NOMO-1 (cell line): ENCODE data around the gene COL2A1.

ENCODE experiments used
- DNase-seq, 2 experiments: peaks; one replicate each; lab custom pipeline; 2025; ENCODE audit not compliant: unreplicated experiment in 2 of 2; lab: John Stamatoyannopoulos, UW

The COL2A1 gene

DNA sequence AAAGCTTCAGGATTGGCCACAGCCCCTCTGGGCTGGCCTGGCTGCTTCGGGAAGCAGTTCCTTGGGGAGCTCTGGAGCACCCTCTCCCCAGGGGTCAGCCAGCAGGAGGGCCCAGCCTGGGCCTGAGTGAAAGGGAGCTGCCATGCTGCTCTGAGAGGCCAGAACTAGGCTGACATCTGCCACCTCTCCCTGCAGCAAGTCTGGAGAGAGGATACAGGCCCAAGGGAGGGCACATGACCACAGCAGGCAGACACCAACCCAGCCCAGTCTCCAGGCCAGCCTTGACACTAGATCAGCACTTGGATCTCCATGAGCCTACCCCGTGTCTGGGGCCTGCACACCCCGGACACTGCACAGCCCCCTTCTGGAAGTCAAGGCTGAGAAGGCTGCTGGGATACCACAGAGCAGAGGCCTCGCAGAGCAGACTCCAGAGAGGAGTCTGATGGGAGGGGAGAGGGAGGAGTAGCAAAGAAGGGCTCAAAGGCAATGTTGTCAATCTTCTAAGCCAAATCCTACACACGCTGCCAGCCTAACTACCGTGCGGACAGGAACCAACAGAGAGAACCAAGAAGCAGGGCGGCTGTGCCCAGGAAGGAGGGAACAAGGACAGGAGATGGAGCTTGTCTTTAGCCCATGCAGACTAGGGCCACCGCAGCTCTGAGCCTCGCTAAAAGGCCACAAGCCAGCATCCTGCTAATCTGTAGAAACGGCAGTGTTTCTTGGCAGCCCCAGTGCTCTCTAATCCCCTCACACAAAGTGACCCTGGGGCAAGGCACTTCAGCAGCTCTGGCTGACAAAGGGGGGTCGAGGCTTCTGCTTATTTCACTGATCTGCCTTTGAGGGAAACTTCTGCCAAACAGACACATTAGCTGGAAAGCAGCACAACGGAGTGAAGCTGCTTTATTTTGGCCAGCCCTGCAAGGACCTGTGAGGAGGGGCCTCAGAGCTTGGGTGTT is 12.9 kb downstream of the COL2A1 start:
- DNase-seq = no peak

DNA sequence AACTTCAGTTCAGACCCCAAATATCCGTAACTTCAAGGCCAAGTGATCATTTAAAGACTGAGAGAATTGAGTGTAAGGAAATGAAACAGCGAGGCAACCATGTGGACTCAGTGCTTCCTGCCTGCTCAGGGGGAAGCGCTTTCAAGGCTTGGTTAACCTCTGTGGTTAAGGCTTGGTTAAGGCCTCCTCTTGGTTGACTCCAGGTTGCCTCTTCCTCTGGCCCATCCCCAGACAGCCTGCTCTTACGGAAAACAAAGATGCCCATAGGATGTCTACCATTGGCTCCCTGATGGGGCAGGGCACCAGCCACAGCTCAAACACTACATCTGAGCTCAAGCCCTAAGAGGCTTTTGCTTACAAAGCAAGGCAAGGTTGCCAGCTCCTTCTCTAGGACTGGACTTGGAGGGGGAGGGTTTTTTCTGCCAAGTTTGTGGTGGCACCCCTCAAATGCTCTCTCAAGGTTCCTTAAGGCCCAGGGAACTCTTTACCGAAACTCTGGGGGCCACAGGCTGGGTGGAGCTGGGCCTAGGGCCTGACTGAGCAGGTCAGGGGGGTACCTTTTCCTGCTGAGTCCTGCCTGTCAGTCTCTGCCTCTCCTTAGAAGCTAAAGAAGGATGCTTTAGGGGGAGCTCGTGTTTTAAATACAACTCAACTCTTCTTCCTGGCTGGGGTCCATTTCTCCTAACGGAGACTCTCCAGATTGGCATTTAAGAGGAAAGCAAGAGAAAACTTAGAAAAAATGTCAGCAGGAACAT is 13.7 kb downstream of the COL2A1 start:
- DNase-seq = peak; percentile 62 to 89

DNA sequence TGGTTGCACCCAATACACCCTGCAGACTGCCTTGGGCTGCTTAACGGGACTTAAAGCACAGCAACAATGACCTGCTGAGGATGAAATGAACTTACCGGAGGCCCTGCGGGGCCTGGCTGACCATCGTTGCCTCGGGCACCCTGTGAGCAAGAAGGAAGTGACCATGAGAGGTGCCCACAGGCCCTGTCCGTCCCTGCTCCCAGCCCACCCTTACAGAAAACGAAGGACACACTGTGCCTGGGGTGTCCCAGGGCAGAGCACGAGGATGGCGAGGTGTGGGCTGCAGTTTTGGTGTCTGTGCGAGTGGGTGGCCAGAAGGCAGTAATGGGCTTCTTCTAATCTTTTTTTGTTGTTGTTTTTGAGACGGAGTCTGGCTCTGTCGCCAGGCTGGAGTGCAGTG is 14.6 kb downstream of the COL2A1 start:
- DNase-seq = no peak

DNA sequence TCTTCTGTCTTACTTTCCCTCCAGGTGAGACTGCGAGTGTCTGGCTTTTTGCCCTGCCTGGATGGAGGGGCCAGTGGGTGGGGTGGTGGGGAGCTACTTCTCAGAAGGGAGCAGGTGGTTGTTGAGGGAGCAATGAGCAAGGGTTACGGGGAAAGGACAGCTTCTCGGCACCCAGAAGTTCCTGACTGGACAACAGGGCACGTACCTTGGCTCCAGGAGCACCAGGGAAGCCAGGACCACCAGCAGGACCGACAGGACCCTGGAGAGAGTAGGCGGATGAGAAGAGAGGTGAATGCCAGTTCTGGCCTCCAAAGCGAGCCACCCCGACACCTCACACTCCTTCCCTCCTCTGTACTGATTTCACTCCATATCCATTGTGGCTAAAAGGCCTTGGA is 15.3 kb downstream of the COL2A1 start:
- DNase-seq = no peak

DNA sequence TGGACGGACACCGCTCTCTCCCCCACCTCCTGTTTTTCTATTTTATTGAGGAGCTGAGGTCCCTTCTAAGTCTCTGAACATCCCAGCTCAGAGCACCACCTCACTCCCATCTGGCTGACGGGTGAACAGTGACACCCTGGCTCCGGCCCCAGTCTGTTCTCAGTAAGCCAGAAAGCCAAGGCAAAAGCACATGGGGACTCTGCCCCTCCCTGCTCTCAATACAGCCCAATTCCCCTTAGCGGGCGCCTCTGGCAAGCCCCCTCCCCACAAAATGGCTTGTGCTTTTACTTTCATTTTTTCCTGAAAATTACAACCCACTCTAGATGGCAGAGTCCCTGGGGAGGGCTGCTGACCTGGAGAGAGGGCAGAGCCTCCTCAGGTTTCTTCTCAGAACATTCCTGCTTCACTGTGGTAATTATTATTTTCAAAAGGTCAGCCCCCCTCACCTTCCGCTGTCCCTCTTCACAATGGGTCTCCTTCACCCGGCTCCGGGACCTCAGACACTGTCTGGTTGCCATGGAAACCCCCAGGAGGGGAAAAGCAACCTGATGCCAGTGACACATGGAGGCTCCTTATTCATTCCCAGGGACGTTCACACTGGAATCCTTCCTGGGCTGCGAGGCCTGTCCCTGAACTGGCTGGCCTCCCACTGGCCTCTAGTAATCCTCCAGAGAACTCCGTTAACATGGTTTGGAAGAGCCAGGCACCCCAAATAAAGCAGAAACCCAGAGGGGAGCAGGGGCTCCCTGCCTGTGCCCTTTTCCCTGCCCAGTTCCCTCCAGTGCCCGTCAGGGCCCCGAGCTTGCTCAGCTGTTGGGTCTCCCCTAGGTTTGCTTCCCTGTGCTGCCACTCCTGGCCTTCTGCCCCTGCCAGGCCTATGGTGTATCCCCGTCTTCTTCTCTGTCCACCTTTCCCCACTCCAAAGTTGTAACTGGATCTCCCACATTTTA is 15.9 kb downstream of the COL2A1 start:
- DNase-seq = no peak

DNA sequence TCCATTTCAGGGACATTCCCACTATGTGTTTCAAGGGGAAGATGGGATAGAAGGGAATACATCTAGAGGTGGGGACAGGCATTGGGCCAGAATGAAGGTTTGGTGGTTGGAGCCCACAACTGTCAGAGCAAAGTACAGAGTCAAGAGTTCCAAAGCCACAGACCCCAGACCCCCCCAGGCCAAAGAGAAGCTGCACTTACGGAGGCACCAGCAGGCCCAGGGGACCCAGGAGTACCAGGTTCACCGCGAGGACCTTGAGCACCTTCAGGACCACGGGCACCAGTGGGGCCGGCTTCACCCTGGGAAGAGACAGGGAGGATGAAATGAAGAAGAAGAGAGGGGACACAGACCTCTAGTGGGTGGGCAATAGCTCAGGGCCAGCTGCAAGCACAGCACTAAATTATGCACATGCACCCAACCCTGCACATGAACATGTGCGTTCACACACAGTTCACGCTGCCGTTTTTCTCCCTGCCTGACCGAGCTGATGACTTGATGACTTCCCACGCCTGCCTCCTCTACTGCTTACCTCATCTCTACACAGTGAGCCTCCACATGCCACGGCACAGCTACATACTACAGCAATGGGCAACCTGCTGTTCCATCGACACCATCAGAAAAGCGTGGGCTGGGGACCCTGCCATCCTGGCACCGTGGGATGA is 16.7 kb downstream of the COL2A1 start:
- DNase-seq = no peak

DNA sequence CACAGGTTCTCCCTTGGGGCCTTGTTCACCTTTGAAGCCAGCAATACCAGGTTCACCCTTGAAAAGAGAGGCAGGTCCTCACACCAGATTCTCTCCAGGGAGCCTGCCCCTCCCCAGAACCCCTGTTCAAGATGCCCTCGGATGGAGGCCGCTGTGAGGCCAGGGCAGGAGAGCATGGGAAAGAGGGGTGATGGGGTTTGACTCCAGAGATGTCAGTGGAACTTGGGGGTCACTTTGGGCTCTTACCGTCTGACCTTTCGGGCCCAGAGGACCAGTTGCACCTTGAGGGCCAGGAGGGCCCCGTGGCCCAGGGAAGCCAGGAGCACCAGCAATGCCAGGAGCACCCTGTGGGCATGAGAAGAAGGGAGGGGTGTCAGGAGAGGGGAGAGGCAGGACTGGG is 17.4 kb downstream of the COL2A1 start:
- DNase-seq = no peak

DNA sequence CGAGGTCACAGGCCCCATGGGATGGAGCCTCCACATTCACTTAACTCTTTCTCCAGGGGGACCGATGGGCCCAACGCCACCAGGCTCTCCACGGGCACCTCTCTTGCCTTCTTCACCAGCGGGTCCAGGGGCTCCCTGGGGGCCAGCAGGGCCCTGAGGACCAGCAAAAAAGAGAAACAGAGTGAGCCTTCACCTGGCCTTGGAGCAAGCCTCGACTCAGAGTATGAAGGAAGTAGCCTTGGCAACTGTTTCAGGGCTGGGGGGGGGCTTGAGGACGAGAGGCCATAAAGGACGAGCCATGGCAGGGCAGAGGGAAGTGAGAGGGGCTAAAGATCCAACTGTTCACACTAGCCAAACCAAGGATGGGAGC is 18.0 kb downstream of the COL2A1 start:
- no peak for DNase-seq

DNA sequence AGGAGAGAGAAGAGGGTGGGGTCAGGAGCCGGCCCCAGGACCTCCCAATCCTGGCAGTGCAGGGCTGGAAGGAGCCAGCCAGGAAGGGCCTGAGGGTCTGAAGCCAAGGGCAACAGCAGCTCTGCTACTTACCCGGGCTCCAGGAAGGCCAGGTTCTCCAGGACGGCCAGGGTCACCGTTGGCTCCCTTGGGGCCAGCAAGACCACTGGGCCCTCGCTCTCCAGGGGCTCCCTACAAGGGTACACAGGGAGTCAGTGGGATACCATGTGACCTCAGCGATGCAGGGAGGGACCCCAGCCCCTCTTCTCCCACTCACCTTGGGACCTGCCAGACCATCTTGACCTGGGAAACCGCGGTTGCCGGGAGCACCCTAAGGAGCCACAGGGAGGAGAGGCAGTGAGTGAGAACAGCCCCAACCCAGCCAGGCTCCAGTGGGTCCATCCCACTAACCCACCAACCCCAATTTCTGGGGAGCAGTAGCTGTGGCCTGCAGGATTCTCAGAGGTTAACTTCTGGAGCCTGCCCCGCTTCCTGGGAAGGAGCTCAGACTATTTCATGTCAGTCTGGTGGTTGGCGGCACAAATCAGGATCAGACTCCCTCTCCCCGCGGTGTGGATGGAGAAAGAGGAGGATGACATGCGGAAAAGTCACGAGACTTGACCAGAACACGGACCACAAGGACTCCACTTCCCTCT is 18.5 kb downstream of the COL2A1 start:
- DNase-seq = no peak

DNA sequence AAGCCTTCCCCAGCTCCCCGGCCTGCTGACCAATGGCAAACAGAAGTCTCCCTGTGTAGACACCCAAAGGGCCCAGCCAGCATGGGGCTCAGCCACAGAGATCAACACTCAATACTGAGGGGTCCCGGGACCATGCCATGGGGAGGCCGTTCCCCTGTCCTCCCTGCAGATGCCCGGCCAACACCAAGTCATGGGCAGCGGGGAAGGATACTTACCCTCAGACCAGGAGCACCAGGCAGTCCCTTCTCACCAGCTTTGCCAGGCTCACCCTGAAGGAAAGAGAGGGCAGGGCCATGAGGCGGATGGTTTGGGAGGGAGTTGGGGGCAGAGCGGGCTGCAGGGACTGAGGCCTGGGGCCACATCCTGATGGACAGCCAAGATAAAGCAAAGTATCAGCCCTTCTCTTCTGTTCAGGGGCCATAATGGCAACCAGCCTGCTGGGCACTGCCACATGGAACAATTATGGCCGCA is 19.9 kb downstream of the COL2A1 start:
- no peak for DNase-seq

DNA sequence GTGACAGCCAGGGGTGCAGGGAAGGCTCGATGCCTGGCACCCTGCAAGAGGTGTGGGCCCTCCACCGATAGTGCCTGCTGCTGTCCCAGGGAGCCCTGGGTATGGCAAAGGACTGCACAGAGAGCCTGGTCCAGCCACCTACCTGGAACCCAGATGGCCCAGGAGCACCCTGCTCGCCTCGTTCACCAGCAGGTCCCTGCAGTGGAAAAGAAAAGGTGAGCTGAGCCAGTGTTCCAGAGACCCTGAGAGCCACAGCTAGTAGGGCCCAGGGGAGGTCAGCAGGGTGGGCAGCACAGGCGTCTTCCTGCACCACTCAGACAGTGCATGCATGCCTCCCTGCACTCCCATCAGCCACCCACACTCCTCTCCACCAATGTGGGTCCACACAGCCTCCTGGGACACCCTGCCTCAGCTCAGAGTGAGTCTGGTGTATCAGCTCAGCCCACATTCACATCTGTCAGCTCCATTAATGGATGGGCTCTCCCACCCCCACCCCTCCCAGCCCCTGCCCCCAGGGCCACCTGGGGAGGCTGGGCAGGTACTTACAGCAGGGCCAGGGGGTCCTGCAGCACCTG is 20.6 kb downstream of the COL2A1 start:
- no peak for DNase-seq

DNA sequence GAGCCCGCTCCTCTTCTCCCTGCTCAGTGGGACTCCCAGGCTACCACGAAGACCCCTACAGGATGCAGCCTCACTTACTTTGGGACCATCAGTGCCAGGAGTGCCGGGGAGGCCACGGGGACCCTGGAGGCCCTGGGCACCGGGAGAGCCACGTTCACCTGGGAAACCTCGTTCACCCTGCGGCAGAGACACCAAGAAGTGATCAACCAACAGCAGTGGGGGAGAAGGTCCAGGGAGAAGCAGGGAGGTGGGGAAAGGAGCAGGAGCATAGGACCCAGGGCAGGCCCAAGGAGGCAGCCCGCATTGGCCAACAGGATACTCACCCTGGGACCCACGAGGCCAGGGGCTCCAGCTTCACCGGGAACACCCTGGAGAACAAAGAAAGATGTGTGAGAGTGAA is 21.5 kb downstream of the COL2A1 start:
- DNase-seq = no peak

DNA sequence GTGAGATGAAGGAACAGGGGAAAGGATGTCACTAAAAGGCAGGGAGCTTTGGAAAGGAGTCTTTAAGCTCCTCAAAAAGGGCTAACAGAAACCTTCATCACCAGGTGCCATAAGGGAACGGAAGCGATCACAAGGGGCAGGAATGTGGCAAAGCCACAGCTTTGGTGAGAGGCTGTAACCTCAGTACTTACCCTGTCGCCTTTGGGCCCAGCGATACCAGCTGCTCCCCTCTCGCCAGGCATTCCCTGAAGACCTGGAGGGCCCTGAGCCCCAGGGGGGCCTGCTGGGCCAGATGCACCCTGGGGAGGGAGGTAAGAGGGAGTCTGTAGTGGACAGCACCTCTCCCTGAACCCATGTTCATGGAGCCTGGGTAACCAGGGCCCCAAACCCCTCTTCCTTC is 22.0 kb downstream of the COL2A1 start:
- DNase-seq = no peak

DNA sequence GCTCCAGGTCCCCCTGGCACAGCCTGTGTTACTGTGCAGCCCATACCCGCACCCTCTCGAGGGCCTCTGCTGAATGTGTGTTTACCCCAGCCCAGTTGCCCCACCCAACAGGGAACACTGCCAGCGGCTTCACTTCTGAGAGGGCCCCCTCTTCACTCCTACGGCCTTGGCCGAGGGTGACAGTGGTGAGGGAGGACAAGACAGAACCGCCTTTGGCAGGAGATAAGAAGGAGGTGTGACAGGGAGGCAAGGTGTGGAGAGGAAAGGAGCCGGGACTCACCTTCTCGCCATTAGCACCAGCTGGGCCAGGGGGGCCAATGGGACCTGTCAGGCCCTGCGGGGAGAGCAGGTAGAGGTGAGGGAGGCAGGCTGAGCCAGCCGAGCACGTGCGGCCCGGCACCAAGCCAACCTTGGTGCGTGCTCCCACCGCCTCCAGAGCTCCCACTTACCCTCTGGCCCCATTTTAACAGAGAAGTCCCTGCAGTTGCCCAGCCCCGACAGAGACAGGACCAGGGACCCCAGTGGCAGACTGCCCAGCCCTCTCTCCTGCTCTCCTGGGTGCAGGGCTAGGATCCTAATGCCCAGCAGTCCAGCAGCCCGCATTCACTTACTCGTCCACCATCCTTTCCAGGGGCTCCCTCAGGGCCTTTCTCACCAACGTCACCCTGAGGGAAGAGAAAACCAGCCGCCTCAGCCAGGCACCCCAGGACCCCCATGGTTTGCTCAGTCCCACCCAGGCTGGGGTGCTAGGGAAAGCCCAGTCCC is 22.6 kb downstream of the COL2A1 start:
- no peak for DNase-seq

DNA sequence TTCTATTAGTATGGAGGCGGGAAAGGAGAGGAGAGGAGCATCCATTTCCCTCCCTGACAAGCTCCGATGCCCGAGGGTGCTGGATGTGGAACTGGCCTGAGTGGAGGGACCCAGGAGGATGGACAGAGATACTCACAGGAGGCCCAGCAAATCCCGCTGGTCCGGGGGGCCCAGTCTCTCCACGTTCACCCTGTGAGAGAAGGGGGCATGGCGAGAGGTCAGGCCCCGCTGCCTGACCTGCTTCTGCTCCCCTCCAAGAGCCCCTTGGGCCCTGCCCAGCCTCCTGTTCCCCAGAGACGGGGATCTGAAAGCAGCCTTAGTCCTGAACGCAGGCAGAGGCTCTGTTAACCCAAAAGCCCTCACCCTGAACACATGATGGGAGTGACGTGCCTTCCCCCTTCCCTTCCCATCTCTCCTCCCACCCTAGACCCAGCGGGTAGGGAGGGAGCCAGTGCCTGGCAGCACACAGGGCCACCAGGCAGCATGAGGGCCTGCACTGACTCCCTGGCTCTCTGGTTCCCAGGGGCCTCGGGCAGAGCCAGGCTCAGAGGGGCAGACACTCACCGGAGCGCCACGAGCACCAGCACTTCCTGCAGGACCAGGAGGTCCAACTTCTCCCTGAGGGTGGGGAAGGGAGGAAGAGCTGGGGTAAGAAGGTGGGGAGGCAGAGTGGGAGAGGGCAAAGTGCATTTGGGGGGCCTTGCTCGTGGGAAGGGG is 23.3 kb downstream of the COL2A1 start:
- DNase-seq = no peak

DNA sequence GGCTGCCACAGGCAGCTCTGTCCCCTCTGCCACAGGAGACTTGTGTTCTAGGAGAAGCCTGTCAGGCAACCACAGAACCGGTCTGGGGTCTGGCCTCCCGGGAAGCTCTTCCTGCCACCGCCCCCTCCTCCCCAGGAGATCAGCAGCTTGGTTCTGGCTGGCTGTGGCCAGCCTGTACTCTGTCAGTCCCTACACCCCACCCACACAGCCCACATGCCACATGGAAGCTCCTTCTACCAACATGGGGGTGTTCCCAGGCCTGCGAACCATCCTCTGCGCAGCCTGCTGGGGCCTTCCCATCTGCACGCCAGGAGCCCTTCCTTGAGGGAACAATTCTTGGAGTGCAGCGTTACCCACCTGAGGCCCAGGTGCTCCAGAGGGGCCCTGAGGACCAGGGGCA is 24.1 kb downstream of the COL2A1 start:
- no peak for DNase-seq

DNA sequence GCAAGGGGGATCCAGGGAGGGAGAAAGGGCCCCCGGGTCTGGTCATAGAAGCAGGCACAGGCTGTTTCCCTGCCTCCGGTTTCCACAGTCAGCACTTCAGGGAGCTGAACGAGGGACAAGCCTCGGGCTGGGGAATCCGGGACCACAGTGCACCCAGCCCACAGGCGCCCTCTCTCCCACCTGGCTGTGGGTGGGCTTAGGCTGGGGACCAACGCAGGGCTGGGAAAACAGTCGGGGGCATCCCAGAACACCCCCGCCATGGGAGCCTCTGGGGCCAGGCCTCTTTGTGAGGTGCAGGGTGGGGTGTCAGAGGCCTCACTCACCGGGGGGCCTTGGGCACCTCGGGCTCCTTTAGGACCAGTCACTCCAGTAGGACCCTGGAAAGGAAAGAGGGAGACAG is 24.6 kb downstream of the COL2A1 start:
- no peak for DNase-seq

DNA sequence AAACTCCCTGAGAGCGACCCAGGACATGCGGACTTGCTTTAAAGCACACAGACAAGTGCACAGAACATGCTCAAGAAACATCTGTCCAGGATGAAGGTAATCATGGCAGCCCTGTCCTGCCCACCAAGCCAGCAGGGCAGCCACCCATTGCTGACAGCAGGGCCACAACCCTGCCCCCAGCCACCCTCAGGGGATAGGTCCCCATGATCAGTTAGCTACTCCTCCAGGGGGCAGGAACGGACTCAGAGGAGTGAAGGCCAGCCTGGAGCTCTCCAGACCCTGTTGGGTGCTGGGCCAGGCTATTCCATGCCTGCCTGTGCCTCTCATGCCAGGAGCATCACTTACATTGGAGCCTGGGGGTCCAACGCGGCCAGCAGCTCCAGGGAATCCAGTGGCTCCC is 25.1 kb downstream of the COL2A1 start:
- no peak for DNase-seq
